Brain microvascular endothelial cell (primary cell): ENCODE results near the gene RAB24.

Experiments
- DNase-seq: peaks from one replicate; pipeline ENCODE4 v3.0.0-alpha.2; 2020
- H3K27ac ChIP-seq: fragments of 250-450 bp; sonication (Bioruptor Pico); 2 replicates; pipeline ENCODE4 v1.5.1; 2020; ENCODE audit warnings: mild to moderate bottlenecking, moderate library complexity
- H3K27me3 ChIP-seq: fragments of 250-450 bp; sonication (Bioruptor Pico); replicated peaks from 2 replicates; pipeline ENCODE4 v1.5.1; 2020; ENCODE audit warnings: mild to moderate bottlenecking
- H3K36me3 ChIP-seq: fragments of 250-450 bp; sonication (Bioruptor Pico); replicated peaks from 2 replicates; pipeline ENCODE4 v1.5.1; 2020; ENCODE audit warnings: mild to moderate bottlenecking
- H3K4me3 ChIP-seq: 2 replicates; pipeline ENCODE4 v1.5.1; 2011; ENCODE audit warnings: low read depth, mild to moderate bottlenecking, control low read depth, low read length, moderate library complexity
- CTCF ChIP-seq: IDR thresholded peaks from 2 replicates; pipeline ENCODE4 v1.5.1; 2011; ENCODE audit warnings: low read depth, mild to moderate bottlenecking, moderate library complexity, low read length, control low read depth, inconsistent platforms; ENCODE audit errors: missing control alignments
- in situ Hi-C: cut with HindIII; loops from 2 replicates; pipeline ENCODE4 v1.10.0; 2017; ENCODE audit warnings: low sequenced_read_pairs, low pct_ligation_motif_present

Gene RAB24

GRCh38 chr5:177300236-177300880, 3.2 kb downstream of the RAB24 start:
- DNase-seq: peak; percentile 75
- Histone ChIP-seq H3K4me3 (no peak overlapping the region), H3K36me3 (peaks cover 21% of the 10 kb centered on the region), H3K27ac (peak overlapping the region; percentile 23), H3K27me3 (no peaks in the 10 kb centered on the region)
- TF ChIP-seq CTCF: peak; percentile 59
- in situ Hi-C loops: loop anchor here (25.0 kb wide), 1 partner anchor 137 kb away; the partner anchor contains the start of genes GRK6 and PRR7

DNA sequence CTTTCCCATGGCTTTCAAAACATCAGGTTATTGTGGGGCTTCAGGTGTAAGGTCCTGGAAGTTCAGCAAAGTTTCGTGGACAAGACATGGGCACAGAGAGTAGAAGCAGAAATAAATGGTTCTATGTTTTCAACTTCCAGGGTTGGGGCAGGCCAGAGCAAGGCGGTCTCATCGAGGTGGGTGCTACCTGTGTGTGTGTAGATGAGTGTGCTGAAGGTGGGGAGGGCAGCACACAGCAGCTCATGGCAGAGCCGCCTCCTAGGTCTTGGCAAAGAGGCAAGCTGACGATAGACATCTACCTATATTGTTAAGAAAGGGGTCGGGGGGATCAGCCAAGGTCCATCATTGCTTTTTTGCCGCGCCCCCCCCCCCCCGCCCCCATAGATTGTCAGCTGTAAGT, 3.8 kb downstream of the RAB24 start:
- in situ Hi-C loops: loop anchor here (25.0 kb wide), 1 partner anchor 138 kb away; the partner anchor contains the start of genes GRK6 and PRR7
- H3K27ac ChIP-seq: no peak overlapping the region
- H3K36me3 ChIP-seq: peaks cover 24% of the 10 kb centered on the region
- no peak overlapping the region for H3K4me3 ChIP-seq
- TF ChIP-seq CTCF: no peak
- no peak for DNase-seq
- no peaks in the 10 kb centered on the region for H3K27me3 ChIP-seq

DNA sequence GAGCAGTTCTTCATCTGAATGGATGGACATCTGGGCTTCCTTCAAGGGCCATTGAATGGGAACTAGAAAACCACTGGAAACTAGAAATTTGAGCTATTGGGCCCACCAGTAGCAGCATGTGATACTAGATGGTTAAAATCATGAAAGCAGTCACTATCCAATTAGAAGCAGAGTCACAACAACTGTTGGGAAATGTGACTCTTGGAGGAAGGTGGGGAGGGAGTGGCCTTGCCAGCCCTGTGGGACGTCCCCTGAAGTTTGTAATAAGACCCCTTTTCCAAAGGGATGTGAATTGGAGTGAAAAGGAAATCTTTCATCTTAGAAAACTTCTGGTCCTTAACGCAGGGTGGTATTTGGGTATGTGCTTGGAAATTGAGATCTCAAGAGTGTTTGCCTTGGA, 5.6 kb downstream of the RAB24 start:
- H3K4me3 ChIP-seq: no peak overlapping the region
- peaks cover 35% of the 10 kb centered on the region for H3K36me3 ChIP-seq
- H3K27ac ChIP-seq: no peak overlapping the region
- H3K27me3 ChIP-seq: no peaks in the 10 kb centered on the region
- TF ChIP-seq CTCF: no peak
- no peak for DNase-seq
- in situ Hi-C loops: no loop called here

DNA sequence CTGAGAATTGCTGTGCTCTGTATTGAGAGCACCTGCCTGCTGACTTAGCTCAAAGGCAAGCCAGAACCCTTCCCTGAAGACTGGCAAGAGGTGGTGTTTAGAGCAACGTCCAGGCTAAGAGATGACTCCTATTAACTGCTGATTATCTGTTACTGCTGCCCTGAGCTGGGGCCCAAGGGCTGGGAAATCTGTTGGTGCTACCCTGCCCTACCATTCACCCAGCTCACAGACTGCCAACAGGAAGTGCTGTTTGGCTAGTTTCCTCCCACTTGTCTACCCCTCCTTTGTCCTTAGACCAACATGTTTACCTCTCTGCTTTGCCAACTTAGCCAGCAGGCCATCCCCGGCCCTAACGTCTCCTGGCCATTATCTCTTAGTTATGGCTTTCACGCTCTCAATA, 6.9 kb downstream of the RAB24 start:
- H3K36me3 ChIP-seq: peaks cover 41% of the 10 kb centered on the region
- no peak overlapping the region for H3K27ac ChIP-seq
- in situ Hi-C loops: no loop called here

DNA sequence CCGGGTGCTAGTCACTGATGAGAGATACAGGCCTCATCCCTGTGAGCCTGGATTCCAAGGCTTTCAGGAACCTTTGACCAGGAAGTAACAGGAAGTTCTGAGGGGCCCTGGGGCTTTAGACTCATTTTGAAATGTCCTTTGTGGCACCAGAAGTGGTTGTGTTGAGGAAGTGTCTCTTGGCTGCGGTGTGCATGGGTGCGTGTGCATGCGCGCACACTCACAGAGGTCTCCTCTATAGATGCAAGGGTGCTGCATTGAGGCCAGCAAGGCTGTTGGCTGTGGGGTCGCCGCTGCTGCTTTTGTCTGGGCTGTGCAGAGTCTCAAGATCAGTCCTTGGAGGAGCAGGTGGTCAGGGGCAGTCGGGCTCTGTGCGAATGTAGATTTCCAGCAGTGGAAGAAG, 7.6 kb downstream of the RAB24 start:
- no peak for DNase-seq
- in situ Hi-C loops: no loop called here
- no peaks in the 10 kb centered on the region for H3K27me3 ChIP-seq
- H3K36me3 ChIP-seq: peaks cover 41% of the 10 kb centered on the region
- TF ChIP-seq CTCF: no peak
- no peak overlapping the region for H3K27ac ChIP-seq
- H3K4me3 ChIP-seq: no peak overlapping the region

More for the DNA sequence above, 6.9 kb downstream of the RAB24 start:
- Histone ChIP-seq H3K4me3 (no peak overlapping the region), H3K27me3 (no peaks in the 10 kb centered on the region)
- TF ChIP-seq CTCF: no peak
- no peak for DNase-seq

- H3K27me3 ChIP-seq: no peaks in the 10 kb centered on the region
- TF ChIP-seq CTCF: no peak
- in situ Hi-C loops: no loop called here
- no peak overlapping the region for H3K4me3 ChIP-seq
- no peak for DNase-seq
- peaks cover 44% of the 10 kb centered on the region for H3K36me3 ChIP-seq
- H3K27ac ChIP-seq: no peak overlapping the region
These were observed 8.9 kb downstream of the RAB24 start for GRCh38 chr5:177294632-177295031.
